ENCODE results near the gene ZNF200.

DNA sequence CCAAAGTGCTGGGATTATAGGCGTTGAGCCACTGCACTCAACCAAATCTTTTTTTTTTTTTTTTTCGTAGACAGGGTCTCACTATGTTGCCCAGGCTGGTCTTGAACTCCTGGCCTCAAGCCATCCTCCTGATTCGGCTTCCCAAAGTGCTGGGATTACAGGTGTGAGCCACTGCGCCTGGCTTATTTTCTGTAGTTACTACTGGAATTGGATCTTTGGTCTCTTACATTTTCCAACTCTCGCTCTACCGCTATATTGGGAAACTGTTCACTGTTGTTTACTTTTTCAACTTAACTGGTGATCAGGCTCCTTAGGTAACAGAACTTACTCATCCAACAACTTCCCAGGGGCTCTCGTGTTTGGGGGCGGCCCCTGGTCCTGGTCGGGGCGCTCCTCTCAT is 14.1 kb downstream of the ZNF200 start:
- TF ChIP-seq POLR2A (IDR thresholded peaks at IDR 0.05) (no peak), EP300 (IDR thresholded peaks at IDR 0.05) (no peak)
- TF ChIP-seq, protein P1, sequence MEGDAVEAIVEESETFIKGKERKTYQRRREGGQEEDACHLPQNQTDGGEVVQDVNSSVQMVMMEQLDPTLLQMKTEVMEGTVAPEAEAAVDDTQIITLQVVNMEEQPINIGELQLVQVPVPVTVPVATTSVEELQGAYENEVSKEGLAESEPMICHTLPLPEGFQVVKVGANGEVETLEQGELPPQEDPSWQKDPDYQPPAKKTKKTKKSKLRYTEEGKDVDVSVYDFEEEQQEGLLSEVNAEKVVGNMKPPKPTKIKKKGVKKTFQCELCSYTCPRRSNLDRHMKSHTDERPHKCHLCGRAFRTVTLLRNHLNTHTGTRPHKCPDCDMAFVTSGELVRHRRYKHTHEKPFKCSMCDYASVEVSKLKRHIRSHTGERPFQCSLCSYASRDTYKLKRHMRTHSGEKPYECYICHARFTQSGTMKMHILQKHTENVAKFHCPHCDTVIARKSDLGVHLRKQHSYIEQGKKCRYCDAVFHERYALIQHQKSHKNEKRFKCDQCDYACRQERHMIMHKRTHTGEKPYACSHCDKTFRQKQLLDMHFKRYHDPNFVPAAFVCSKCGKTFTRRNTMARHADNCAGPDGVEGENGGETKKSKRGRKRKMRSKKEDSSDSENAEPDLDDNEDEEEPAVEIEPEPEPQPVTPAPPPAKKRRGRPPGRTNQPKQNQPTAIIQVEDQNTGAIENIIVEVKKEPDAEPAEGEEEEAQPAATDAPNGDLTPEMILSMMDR (IDR thresholded peaks at IDR 0.05), result no peak
